Measurements from ENCODE around the gene CELSR1.

DNA sequence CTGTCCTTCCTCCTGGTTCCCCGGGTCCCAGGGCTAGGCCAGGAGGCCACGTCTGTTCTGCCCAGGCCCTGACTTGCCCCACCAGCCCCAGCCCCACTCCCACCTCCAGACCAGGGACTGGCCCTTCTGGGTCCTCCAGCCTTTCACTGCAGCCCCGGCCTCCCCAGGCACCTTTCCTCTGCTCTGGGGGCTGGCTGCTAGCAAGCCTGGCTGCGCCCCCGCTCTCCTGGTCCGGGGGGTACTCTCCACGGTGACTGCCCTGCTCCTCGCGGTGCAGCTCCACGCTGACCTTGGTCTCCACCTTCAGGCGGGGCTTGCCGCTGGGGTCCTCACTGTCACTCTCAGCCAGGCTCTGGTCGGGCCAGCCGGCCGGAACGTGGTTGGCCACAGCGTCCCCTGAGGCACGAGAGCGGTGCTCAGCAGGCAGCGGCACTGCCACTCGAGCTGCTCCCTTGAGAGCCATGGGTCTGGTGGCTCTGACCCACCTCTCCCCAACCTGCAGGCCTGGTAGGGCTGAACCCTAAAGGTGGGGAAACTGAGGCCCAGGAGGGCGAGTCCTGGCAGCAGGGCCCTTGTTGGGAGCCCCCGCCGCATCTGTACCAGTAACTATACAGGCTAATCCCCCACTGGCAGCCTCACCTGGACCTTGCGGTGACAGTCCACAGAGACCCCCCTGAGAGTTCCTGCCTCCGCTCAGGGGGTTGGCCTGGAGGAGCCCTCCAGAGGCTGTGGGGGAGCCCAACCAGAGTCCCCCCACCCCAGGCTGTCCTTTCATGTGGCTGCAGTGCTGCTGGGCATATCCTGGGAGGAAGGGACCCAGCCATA, 172.9 kb downstream of the CELSR1 start:
- TF ChIP-seq, protein P1, sequence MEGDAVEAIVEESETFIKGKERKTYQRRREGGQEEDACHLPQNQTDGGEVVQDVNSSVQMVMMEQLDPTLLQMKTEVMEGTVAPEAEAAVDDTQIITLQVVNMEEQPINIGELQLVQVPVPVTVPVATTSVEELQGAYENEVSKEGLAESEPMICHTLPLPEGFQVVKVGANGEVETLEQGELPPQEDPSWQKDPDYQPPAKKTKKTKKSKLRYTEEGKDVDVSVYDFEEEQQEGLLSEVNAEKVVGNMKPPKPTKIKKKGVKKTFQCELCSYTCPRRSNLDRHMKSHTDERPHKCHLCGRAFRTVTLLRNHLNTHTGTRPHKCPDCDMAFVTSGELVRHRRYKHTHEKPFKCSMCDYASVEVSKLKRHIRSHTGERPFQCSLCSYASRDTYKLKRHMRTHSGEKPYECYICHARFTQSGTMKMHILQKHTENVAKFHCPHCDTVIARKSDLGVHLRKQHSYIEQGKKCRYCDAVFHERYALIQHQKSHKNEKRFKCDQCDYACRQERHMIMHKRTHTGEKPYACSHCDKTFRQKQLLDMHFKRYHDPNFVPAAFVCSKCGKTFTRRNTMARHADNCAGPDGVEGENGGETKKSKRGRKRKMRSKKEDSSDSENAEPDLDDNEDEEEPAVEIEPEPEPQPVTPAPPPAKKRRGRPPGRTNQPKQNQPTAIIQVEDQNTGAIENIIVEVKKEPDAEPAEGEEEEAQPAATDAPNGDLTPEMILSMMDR (IDR thresholded peaks at IDR 0.05) = no peak
- no peak for TF ChIP-seq POLR2A (IDR thresholded peaks at IDR 0.05)

Measured in vagina (tissue), 2 donors.